HEK293 (cell line): ENCODE measurements around the gene IL34.

Source experiments
- CTCF ChIA-PET: fragments of 350-600 bp; formaldehyde crosslinking; extraction: SDS; loops from one replicate; lab custom pipeline; 2021; ENCODE audit warnings: antibody characterized with exemption; lab: Yijun Ruan, JAX
- POLR2A ChIA-PET: fragments of 300-600 bp; formaldehyde crosslinking; extraction: SDS; loops from one replicate; lab custom pipeline; 2020; ENCODE audit warnings: antibody characterized with exemption, inconsistent platforms; lab: Yijun Ruan, JAX
- H3K27ac ChIP-seq: fragments of 200-500 bp; sonication (Bioruptor generic); 2 replicates; pipeline ENCODE4 v1.5.1; 2014; ENCODE audit warnings: low read depth, low read length, control low read depth, inconsistent platforms; ENCODE audit errors: extremely low read depth
- H3K36me3 ChIP-seq, 2 experiments: fragments of 200-500 bp in 1 of 2; sonication (Bioruptor generic) in 1 of 2; 1 replicate in 1 of 2; 2 replicates in 1 of 2; pipeline ENCODE4 v1.5.1; 2014 to 2017; ENCODE audit warnings: inconsistent platforms in 2 of 2, low read length in 2 of 2; ENCODE audit not compliant: control insufficient read depth in 2 of 2, insufficient read depth in 1 of 2
- H3K4me1 ChIP-seq: fragments of 200-500 bp; sonication (Bioruptor generic); 2 replicates; pipeline ENCODE4 v1.5.1; 2014; ENCODE audit warnings: mild to moderate bottlenecking, low read length, inconsistent platforms; ENCODE audit not compliant: control insufficient read depth, insufficient read depth
- H3K4me3 ChIP-seq: 2 replicates; pipeline ENCODE4 v1.5.1; 2011; ENCODE audit warnings: low read depth, mild to moderate bottlenecking, control low read depth, low read length, moderate library complexity
- H3K9me3 ChIP-seq: fragments of 200-500 bp; sonication (Bioruptor generic); 2 replicates; pipeline ENCODE4 v1.5.1; 2014; ENCODE audit warnings: low read depth, low read length, inconsistent platforms; ENCODE audit not compliant: control insufficient read depth, insufficient read depth
- GLIS1 ChIP-seq: fragments of 450-650 bp; formaldehyde crosslinking; IDR thresholded peaks from 2 replicates; pipeline ENCODE4 v1.5.1; 2016; ENCODE audit warnings: missing biosample characterization, missing genetic modification characterization
- KLF10 ChIP-seq: fragments of 450-650 bp; IDR thresholded peaks from 2 replicates; pipeline ENCODE4 v1.5.1; 2018; ENCODE audit warnings: missing biosample characterization, mild to moderate bottlenecking, missing genetic modification characterization
- PRDM1 ChIP-seq: fragments of 450-650 bp; formaldehyde crosslinking; IDR thresholded peaks from 2 replicates; pipeline ENCODE4; 2016; ENCODE audit warnings: missing biosample characterization, missing genetic modification characterization
- SALL2 ChIP-seq: fragments of 450-650 bp; formaldehyde crosslinking; IDR thresholded peaks from 2 replicates; pipeline ENCODE4 v1.5.0; 2017; ENCODE audit warnings: missing biosample characterization, mild to moderate bottlenecking, missing genetic modification characterization, borderline replicate concordance
- TCF7L2 ChIP-seq: IDR thresholded peaks from 2 replicates; pipeline ENCODE4 v1.6.1; 2011; ENCODE audit warnings: low read depth, mild to moderate bottlenecking, inconsistent platforms, low read length, moderate library complexity, borderline replicate concordance
- TRIM28 ChIP-seq: IDR thresholded peaks from 2 replicates; pipeline ENCODE4 v1.6.1; 2011; ENCODE audit warnings: low read length, control low read depth, borderline replicate concordance
- ZBTB20 ChIP-seq: fragments of 450-650 bp; formaldehyde crosslinking; IDR thresholded peaks from 2 replicates; pipeline ENCODE4 v1.5.1; 2016; ENCODE audit warnings: missing biosample characterization, missing genetic modification characterization
- ZBTB48 ChIP-seq: fragments of 450-650 bp; formaldehyde crosslinking; IDR thresholded peaks from 2 replicates; pipeline ENCODE4 v1.5.1; 2016; ENCODE audit warnings: missing biosample characterization, missing genetic modification characterization
- ZNF157 ChIP-seq: fragments of 450-650 bp; formaldehyde crosslinking; IDR thresholded peaks from 2 replicates; pipeline ENCODE4 v1.5.1; 2016; ENCODE audit warnings: missing biosample characterization, missing genetic modification characterization
- ZNF211 ChIP-seq: fragments of 450-650 bp; formaldehyde crosslinking; IDR thresholded peaks from 2 replicates; pipeline ENCODE4 v1.5.1; 2016; ENCODE audit warnings: low read depth, missing biosample characterization, missing genetic modification characterization
- ZNF214 ChIP-seq: fragments of 450-650 bp; formaldehyde crosslinking; IDR thresholded peaks from 2 replicates; pipeline ENCODE4 v1.5.1; 2017; ENCODE audit warnings: missing biosample characterization, mild to moderate bottlenecking, missing genetic modification characterization, borderline replicate concordance
- ZNF239 ChIP-seq: fragments of 450-650 bp; formaldehyde crosslinking; IDR thresholded peaks from 2 replicates; pipeline ENCODE4 v1.5.1; 2016; ENCODE audit warnings: missing biosample characterization, missing genetic modification characterization
- ZNF366 ChIP-seq: fragments of 450-650 bp; formaldehyde crosslinking; conservative IDR thresholded peaks from 2 replicates; pipeline ENCODE4 v1.5.1; 2016; ENCODE audit warnings: missing biosample characterization, missing genetic modification characterization
- ZNF488 ChIP-seq: fragments of 450-650 bp; formaldehyde crosslinking; IDR thresholded peaks from 2 replicates; pipeline ENCODE4 v1.5.1; 2016; ENCODE audit warnings: missing biosample characterization, missing genetic modification characterization
- ZNF561 ChIP-seq: fragments of 450-650 bp; IDR thresholded peaks from 2 replicates; pipeline ENCODE4 v1.5.1; 2018; ENCODE audit warnings: missing biosample characterization, missing genetic modification characterization, borderline replicate concordance
- ZNF664 ChIP-seq: fragments of 450-650 bp; formaldehyde crosslinking; IDR thresholded peaks from 2 replicates; pipeline ENCODE4 v1.5.1; 2016; ENCODE audit warnings: missing biosample characterization, missing genetic modification characterization
- ZNF747 ChIP-seq: fragments of 450-650 bp; formaldehyde crosslinking; IDR thresholded peaks from 2 replicates; pipeline ENCODE4 v1.5.1; 2016; ENCODE audit warnings: missing biosample characterization, missing genetic modification characterization
- TF ChIP-seq, protein P1 (sequence below): sonication (generic); formaldehyde crosslinking; IDR thresholded peaks from 2 replicates; pipeline ENCODE4 v1.8.1; 2022; ENCODE audit warnings: mild to moderate bottlenecking, moderate library complexity, missing genetic modification reagents
- TF ChIP-seq, protein P2 (sequence below): fragments of 450-650 bp; formaldehyde crosslinking; IDR thresholded peaks from 2 replicates; pipeline ENCODE4 v1.5.1; 2017; ENCODE audit warnings: missing biosample characterization, missing genetic modification characterization
- TF ChIP-seq, protein P3 (sequence below): fragments of 450-650 bp; formaldehyde crosslinking; IDR thresholded peaks from 2 replicates; pipeline ENCODE4 v1.5.1; 2016; ENCODE audit warnings: missing biosample characterization, missing genetic modification characterization
- TF ChIP-seq, protein P4 (sequence below): fragments of 450-650 bp; formaldehyde crosslinking; IDR thresholded peaks from 2 replicates; pipeline ENCODE4 v1.5.1; 2017; ENCODE audit warnings: missing biosample characterization, missing genetic modification characterization

Gene IL34

DNA sequence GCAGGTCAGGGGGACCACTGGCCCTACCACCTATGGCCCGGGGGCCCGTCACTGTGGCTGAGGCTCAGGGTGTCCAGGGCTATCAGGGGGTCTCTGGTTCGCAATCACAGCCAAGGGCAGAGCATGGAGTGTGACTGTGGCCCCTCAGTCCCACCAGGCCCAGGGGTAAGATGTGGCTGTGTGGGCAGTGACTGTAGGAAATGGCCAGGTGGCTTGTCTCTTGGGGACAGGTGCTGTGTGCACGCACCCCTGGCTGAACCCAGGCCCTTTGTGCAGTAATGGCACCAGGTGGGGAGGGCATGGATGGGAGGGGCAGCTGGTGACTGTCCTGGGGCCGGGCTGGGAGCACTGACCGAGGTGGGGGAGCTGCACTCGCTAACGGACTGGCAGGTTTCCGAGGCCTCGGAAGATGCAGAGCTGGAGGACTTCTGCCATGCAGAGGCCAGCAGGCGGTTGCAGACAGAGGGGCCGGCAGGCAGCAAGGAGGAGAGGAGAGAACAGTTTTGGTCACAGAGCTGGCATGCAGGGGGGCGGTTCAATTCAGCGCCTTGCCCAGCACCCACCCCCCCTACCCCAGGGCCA, 18.8 kb downstream of the IL34 start:
- no peaks in the 10 kb centered on the region for H3K9me3 ChIP-seq
- no peaks in the 10 kb centered on the region for H3K4me1 ChIP-seq
- H3K4me3 ChIP-seq = no peak overlapping the region
- CTCF ChIA-PET = no interaction called here
- H3K36me3 ChIP-seq = peaks cover 24 to 69% of the 10 kb centered on the region in 2 experiments
- no peak for TF ChIP-seq GLIS1 (tag by site-specific recombination)
- TF ChIP-seq ZNF366 (tag by site-specific recombination) = no peak
- TF ChIP-seq KLF10 (tag by site-specific recombination) = no peak
- TF ChIP-seq ZBTB48 (tag by site-specific recombination) = no peak
- TF ChIP-seq, protein P1, sequence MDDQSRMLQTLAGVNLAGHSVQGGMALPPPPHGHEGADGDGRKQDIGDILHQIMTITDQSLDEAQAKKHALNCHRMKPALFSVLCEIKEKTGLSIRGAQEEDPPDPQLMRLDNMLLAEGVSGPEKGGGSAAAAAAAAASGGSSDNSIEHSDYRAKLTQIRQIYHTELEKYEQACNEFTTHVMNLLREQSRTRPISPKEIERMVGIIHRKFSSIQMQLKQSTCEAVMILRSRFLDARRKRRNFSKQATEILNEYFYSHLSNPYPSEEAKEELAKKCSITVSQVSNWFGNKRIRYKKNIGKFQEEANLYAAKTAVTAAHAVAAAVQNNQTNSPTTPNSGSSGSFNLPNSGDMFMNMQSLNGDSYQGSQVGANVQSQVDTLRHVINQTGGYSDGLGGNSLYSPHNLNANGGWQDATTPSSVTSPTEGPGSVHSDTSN (CRISPR knock-in tag) = no peak
- no peak for TF ChIP-seq ZBTB20 (tag by site-specific recombination)
- TF ChIP-seq ZNF157 = no peak
- no peak for TF ChIP-seq ZNF664 (tag by site-specific recombination)
- TF ChIP-seq TCF7L2 = no peak
- TF ChIP-seq, protein P2, sequence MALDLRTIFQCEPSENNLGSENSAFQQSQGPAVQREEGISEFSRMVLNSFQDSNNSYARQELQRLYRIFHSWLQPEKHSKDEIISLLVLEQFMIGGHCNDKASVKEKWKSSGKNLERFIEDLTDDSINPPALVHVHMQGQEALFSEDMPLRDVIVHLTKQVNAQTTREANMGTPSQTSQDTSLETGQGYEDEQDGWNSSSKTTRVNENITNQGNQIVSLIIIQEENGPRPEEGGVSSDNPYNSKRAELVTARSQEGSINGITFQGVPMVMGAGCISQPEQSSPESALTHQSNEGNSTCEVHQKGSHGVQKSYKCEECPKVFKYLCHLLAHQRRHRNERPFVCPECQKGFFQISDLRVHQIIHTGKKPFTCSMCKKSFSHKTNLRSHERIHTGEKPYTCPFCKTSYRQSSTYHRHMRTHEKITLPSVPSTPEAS (tag by site-specific recombination) = no peak
- no peak overlapping the region for H3K27ac ChIP-seq
- POLR2A ChIA-PET = no interaction called here

DNA sequence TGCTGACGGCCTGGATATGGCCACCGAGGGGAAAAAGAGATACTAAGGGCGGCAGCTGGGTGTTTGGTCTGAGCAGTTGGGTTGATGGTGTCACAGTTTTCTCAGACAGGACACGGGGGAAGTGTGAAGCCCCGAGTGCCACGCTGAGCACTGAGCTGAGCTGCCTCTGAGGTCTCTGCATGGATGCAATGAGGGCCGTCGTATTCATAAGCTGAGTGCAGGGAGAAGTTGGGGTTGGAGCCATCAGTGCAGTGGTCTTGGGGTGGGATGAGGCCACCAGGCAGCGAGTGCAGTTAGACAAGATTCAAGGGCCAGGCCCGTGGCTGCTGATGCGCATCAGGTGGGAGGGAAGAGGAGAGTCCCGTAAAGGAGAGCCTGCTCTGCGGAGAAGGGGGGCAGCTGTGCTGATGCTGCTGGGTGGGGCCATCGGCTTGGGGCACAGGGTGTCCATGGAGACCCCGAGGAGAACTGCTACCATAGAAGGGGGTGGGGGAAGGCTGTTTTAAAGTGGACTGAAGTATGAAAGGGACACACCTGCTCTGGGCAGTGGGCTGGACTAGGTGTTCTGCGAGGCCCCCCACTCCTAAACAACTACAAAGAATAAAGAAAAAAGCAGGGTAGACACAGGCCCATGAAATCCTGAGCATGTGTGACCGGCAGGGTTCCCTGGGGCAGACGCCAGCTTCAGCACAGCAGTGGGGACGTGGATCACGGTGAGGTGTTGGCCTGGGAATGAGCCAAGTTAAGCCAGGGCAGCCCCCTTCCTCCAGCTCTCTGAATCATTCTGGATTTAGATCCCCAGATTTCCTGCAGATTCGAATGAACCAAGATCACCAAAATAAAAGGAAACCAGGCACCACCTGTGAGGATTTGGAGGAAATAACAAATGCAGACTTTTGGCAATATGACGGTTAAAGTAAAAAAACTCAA, 19.7 kb downstream of the IL34 start:
- Histone ChIP-seq H3K27ac (no peak overlapping the region), H3K4me3 (no peak overlapping the region), H3K4me1 (no peaks in the 10 kb centered on the region), H3K9me3 (no peaks in the 10 kb centered on the region), H3K36me3 (peaks cover 32 to 77% of the 10 kb centered on the region in 2 experiments)
- ChIA-PET POLR2A (no interaction called here), CTCF (no interaction called here)
- TF ChIP-seq ZNF239 (tag by site-specific recombination) = no peak
- TF ChIP-seq, protein P3, sequence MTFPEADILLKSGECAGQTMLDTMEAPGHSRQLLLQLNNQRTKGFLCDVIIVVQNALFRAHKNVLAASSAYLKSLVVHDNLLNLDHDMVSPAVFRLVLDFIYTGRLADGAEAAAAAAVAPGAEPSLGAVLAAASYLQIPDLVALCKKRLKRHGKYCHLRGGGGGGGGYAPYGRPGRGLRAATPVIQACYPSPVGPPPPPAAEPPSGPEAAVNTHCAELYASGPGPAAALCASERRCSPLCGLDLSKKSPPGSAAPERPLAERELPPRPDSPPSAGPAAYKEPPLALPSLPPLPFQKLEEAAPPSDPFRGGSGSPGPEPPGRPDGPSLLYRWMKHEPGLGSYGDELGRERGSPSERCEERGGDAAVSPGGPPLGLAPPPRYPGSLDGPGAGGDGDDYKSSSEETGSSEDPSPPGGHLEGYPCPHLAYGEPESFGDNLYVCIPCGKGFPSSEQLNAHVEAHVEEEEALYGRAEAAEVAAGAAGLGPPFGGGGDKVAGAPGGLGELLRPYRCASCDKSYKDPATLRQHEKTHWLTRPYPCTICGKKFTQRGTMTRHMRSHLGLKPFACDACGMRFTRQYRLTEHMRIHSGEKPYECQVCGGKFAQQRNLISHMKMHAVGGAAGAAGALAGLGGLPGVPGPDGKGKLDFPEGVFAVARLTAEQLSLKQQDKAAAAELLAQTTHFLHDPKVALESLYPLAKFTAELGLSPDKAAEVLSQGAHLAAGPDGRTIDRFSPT (tag by site-specific recombination) = no peak
- no peak for TF ChIP-seq ZNF488
- TF ChIP-seq, protein P4, sequence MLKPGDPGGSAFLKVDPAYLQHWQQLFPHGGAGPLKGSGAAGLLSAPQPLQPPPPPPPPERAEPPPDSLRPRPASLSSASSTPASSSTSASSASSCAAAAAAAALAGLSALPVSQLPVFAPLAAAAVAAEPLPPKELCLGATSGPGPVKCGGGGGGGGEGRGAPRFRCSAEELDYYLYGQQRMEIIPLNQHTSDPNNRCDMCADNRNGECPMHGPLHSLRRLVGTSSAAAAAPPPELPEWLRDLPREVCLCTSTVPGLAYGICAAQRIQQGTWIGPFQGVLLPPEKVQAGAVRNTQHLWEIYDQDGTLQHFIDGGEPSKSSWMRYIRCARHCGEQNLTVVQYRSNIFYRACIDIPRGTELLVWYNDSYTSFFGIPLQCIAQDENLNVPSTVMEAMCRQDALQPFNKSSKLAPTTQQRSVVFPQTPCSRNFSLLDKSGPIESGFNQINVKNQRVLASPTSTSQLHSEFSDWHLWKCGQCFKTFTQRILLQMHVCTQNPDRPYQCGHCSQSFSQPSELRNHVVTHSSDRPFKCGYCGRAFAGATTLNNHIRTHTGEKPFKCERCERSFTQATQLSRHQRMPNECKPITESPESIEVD (tag by site-specific recombination) = no peak
- TF ChIP-seq ZNF211 (tag by site-specific recombination) = no peak
- no peak for TF ChIP-seq PRDM1 (tag by site-specific recombination)
- no peak for TF ChIP-seq ZNF747 (tag by site-specific recombination)
- no peak for TF ChIP-seq SALL2 (tag by site-specific recombination)
- TF ChIP-seq TRIM28 = no peak
- no peak for TF ChIP-seq ZNF561
- no peak for TF ChIP-seq ZNF214
